Left kidney (tissue), 2 donors: Measurements from ENCODE around the gene KAZN. TPM values are rescaled to one million over a fixed set of nuclear protein-coding genes. Genes with fewer than 3 reads are reported as not detected.

ENCODE experiments used
- DNase-seq: peaks from one replicate; pipeline ENCODE4 v3.0.0-alpha.2; 2013
- polyA plus RNA-seq: library from polyadenylated mRNA; unstranded; fragments of 120-200 nt; gene quantifications from one replicate; pipeline ENCODE4 v1.2.1, GENCODE V29; 2013; ENCODE audit not compliant: insufficient read length

The KAZN gene
- polyA plus RNA-seq, 1 donor: 35.2 TPM

GRCh38 chr1:15094056-15094455 lies 495.6 kb downstream of the KAZN start:
- no peak for DNase-seq

GRCh38 chr1:15094719-15095495 lies 496.4 kb downstream of the KAZN start:
- no peak for DNase-seq

- DNase-seq: no peak
Measured at GRCh38 chr1:15095496-15095875, 497.0 kb downstream of the KAZN start.

DNA sequence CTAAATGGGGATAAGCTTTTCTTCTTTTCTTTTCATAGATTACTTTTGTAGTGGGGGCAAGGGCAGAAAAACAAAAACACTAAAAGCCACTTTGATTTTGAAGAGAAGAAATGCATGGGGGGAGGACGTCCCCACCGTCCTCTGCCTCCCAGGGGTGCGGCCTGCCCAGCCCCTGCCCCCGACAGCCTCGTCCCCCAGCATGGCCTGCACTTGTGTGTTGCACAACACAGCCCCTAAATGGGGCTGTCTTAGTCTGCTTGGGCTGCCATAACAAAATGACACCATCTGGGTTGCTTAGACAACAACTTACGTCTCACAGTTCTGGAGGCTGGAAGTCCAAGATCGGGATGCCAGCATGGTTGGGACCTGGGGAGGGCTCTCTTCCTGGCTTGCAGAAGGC lies 497.8 kb downstream of the KAZN start:
- no peak for DNase-seq

- no peak for DNase-seq
Measured at GRCh38 chr1:15098176-15099125, 500.0 kb downstream of the KAZN start.

- DNase-seq: no peak
Measured at GRCh38 chr1:15099441-15100120, 501.1 kb downstream of the KAZN start.

- peak; percentile 57 for DNase-seq
Measured at GRCh38 chr1:15100121-15100879, 501.8 kb downstream of the KAZN start.

GRCh38 chr1:15100880-15101760 lies 502.6 kb downstream of the KAZN start:
- no peak for DNase-seq

GRCh38 chr1:15101801-15102200 lies 503.3 kb downstream of the KAZN start:
- DNase-seq: no peak

DNA sequence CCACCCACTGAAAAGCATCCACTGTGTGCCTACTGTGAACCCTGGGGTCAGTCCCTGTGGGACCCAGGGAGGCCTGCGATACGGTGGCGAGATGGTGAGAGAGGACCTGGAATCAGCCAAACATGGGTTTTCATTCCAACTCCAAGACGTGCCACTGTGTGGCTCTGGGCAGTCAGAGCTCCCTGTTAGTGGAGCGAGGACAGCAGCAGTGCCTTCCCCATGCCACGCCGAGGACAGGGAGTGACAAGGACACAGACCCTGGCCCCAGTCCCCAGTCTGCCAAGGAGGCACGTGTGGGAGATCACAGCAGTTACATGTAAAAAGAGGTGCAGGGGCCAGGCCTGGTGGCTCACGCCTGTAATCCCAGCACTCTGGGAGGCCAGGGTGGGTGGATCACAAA lies 504.2 kb downstream of the KAZN start:
- no peak for DNase-seq

GRCh38 chr1:15103211-15103610 lies 504.7 kb downstream of the KAZN start:
- DNase-seq: no peak

DNA sequence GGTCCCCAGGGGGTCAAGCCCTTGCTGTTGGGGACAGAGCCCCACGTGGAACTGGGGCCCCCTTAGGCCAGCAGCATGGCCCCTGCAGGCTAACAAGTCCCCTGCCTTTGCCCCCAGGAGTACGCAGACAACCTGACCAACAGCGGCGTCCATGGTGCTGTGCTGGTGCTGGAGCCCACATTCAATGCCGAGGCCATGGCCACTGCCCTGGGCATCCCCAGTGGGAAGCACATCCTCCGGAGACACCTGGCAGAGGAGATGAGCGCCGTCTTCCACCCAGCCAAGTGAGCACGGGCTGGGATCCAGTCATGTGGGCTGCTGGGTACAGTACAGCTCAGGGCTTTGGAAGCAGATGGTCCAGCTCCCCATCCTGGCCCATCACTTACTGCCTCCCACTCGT lies 505.4 kb downstream of the KAZN start:
- no peak for DNase-seq

GRCh38 chr1:15104768-15105167 lies 506.3 kb downstream of the KAZN start:
- no peak for DNase-seq

DNA sequence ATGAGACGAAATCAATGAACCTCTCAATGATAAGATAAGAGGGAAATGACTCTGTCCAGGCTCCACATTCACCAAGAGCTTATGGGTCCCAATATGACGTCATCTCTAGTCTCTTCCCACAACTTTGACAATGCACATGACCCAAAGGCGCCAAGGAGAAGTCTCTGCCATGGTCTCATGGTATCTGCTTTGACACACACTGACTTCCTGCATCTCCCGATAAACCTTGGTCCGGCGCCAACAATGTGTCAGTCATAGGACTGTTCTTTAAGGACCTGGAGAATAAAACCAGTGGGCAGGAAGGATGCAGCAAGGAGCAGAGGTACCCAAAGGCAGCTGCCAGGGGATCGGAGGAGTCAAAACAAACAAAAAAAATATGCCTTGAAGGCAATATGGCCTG lies 508.1 kb downstream of the KAZN start:
- no peak for DNase-seq

GRCh38 chr1:15107058-15107687 lies 508.7 kb downstream of the KAZN start:
- no peak for DNase-seq

DNA sequence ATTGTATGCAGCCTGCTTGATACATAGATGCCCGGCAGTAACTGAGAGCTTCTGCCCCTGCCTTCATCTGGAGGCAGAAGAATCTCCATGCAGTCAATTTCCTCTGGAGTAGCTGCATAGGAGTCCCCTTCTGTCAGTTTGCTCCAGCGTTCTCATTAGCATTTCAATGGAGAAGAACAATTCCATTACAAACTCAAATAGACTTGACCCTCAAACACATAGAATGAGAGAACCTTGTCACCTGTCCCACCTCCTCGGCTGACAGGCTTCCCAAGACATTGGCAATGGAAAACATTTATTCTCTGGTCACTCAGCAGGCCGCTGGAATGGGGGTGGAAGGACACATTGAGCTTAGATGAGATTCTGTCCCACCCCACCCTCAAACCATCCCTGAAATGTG lies 509.4 kb downstream of the KAZN start:
- DNase-seq: no peak

DNA sequence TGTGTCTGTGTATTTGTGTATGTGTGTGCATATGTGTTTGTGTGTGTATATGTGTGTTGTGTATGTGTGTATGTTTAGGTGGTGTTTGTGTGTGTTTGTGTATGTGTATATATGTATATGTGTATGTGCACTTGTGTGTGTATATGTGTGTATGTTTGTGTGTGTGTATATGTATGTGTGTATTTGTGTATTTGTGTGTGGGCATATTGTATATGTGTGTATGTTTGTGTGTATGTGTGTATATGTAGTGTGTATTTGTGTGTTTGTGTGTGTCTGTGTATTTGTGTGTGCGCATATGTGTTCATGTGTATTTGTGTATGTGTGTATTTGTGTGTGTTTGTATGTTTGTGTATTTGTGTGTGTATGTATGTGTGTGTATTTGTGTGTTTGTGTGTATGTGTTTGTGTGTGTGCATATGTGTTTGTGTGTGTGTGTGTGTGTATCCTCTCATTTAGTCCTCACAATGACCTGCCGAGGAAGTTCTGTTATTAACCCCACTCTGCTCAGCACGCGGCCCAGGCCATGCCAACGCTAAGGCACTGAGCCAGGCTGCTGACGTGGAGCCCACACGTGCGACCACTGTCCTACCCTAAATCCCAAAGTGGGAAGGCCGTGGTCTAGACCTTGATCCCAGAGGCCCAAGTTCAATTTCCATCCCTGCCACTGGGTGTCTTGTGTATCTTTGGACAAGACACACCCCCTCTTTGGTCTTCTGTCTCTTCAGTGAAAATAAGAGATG lies 511.8 kb downstream of the KAZN start:
- DNase-seq: no peak

- DNase-seq: no peak
Measured at GRCh38 chr1:15110867-15111230, 512.4 kb downstream of the KAZN start.

- DNase-seq: no peak
Measured at GRCh38 chr1:15113146-15113545, 514.7 kb downstream of the KAZN start.

- DNase-seq: no peak
Measured at GRCh38 chr1:15114884-15115283, 516.4 kb downstream of the KAZN start.
